ENCODE results near the gene ZBTB12.
"Not testable (repeated sequence)": the region's sequence is repeated elsewhere in the genome, so short reads cannot be mapped to it uniquely, and the experiment has no call there.

ZBTB12 gene, protein sequence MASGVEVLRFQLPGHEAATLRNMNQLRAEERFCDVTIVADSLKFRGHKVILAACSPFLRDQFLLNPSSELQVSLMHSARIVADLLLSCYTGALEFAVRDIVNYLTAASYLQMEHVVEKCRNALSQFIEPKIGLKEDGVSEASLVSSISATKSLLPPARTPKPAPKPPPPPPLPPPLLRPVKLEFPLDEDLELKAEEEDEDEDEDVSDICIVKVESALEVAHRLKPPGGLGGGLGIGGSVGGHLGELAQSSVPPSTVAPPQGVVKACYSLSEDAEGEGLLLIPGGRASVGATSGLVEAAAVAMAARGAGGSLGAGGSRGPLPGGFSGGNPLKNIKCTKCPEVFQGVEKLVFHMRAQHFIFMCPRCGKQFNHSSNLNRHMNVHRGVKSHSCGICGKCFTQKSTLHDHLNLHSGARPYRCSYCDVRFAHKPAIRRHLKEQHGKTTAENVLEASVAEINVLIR

DNA sequence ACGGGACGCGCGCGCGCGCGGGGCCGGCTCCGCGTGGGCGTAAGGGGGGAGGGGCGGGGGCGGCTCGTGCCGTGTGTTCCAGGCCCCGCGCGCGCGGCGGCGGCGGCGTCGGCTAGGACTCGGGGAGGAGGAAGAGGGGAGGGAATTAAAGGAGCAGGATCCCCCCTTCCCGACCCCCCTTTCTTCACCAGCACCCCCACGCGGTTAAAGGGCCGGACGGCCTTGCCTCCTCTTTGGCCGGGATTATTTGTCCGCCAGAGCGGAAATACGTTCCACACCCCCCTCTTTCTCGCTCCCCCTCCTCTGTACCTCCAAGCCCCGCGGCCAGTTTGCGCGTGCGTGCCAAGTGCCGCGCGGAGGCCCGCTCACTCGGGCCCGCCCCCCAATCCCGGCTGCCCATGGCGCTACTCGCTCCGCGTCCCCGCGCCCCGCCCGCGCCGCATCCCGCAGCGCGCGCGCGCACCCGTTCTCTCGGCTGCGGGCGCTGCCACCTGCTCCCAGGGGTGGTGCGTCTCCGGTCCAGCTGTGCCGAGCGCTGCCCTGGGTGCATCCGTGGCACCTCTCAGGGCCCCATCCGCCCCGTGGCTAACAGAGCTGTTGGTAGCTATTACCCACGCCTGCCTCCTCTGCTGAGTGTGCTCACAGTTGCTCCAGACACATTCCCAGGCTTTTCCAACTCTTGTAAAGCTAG, at the start of gene ZBTB12:
ZBTB12 (minus strand) TSS at position 134 of the 691 bp plus-strand sequence. CDS start 781 bp downstream, outside the sequence.
- peak; percentile 49 to 82 (median 70) for DNase-seq

DNA sequence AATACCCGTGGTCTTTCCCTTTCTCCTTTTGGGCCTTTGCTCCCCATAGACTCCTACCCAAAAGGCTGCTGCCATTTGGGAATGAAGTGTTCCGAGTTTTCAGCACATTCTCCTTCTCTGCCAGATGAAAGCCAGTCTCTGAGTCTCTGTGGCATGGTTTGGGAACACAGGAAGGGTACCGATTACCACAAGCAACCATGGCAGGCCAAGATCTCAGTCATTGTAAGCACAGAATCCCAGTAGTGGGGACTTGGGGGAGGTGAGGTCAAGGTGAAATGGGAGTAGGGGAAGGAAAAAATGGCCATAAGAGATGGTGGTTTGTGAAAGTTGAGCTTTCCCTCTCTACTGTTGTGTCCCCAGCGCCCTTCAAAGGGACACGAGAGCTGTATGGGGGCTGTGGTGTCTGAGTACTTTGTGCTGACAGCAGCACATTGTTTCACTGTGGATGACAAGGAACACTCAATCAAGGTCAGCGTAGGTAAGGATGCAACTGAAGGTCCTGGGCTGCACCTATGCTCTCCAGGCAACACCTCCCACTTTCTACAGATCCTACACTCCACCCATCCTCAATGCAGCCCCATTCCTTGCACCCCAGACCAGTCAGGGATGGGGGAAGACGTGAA, 48.2 kb upstream of the ZBTB12 start:
- no peak for DNase-seq

DNA sequence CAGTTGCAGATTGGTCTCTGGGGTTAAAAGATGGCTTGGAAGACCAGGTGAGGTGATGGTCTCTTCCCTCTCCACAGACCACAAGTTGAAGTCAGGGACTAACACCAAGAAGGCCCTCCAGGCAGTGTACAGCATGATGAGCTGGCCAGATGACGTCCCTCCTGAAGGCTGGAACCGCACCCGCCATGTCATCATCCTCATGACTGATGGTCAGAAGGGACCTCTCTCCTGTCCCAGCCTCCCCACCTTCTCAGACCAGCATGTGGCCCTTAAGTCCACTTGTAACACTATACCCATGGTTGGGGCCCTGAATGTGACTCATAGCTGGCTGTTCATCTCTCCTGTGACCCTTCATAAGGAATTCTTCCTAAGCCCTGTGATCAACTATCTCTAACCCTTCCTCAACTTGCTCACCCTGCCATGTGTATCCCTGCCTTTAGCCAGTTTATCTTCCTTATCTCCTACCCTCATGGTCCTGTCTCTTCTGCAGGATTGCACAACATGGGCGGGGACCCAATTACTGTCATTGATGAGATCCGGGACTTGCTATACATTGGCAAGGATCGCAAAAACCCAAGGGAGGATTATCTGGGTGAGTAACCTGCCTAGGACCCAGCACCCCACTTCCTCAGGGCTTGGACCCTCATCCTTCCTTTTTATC, 47.0 kb upstream of the ZBTB12 start:
- DNase-seq = no peak

DNA sequence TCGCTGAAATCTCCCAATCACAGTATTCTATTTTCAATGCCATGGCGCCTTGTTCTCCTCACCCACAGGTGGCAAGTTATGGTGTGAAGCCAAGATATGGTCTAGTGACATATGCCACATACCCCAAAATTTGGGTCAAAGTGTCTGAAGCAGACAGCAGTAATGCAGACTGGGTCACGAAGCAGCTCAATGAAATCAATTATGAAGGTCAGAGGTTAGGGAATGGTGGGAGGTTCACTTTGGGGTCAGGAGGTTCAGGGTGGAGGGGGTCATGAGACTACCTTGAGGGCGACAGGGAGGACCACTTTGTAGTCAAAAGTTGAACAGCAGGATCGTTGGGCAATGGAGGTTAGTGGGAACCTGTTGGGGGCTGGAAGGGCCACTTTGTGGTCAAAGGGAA, 46.4 kb upstream of the ZBTB12 start:
- no peak for DNase-seq

DNA sequence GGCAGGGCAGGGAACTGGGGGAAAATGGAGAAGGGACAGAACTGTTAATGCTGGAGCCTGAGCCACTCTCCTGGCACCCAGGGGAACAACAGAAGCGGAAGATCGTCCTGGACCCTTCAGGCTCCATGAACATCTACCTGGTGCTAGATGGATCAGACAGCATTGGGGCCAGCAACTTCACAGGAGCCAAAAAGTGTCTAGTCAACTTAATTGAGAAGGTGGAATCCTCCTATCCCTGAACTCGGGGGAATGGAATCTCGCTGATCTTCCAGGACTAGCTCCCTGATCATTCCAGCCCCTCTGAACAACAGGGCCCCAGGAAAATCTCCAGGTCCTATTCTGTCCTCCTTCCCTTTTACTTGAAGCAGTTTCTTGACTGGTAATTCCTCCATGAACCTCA, 46.0 kb upstream of the ZBTB12 start:
- DNase-seq = no peak

DNA sequence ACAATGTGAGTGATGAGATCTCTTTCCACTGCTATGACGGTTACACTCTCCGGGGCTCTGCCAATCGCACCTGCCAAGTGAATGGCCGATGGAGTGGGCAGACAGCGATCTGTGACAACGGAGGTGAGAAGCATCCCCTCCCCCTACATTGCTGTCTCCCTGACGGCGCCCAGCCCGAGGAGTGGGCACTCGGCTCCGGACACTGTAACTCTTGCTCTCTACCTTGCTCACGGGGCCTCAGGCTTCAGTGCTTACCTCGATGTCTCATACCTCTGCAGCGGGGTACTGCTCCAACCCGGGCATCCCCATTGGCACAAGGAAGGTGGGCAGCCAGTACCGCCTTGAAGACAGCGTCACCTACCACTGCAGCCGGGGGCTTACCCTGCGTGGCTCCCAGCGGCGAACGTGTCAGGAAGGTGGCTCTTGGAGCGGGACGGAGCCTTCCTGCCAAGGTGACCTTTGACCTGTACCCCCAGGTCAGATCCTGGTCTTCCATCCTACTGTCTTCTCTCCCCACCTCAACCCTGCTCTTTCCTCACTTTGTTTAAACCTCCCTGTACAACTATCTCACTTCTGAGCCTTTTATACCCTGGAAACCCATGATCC, 45.3 kb upstream of the ZBTB12 start:
- DNase-seq = no peak

DNA sequence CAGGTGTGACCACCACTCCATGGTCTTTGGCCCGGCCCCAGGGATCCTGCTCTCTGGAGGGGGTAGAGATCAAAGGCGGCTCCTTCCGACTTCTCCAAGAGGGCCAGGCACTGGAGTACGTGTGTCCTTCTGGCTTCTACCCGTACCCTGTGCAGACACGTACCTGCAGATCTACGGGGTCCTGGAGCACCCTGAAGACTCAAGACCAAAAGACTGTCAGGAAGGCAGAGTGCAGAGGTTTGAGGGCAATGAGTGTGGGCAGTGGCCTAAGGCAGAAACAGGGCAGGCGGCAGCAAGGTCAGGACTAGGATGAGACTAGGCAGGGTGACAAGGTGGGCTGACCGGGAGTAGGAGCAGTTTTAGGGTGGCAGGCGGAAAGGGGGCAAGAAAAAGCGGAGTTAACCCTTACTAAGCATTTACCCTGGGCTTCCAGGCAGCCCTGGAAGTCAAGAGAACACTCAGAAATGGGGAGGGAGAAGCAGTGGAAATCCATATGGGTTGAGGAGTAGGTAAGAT, 44.5 kb upstream of the ZBTB12 start:
- no peak for DNase-seq

DNA sequence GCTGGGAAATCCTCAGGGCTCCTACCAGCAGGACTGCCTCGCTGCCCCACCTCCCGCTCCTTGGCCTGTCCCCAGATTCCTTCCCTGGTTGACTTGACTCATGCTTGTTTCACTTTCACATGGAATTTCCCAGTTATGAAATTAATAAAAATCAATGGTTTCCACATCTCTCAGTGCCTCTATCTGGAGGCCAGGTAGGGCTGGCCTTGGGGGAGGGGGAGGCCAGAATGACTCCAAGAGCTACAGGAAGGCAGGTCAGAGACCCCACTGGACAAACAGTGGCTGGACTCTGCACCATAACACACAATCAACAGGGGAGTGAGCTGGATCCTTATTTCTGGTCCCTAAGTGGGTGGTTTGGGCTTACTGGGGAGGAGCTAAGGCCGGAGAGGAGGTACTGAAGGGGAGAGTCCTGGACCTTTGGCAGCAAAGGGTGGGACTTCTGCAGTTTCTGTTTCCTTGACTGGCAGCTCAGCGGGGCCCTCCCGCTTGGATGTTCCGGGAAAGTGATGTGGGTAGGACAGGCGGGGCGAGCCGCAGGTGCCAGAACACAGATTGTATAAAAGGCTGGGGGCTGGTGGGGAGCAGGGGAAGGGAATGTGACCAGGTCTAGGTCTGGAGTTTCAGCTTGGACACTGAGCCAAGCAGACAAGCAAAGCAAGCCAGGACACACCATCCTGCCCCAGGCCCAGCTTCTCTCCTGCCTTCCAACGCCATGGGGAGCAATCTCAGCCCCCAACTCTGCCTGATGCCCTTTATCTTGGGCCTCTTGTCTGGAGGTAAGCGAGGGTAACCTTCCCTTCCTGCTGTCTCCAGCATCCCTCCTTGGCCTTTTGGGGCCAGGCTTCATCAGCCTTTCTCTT, 43.9 kb upstream of the ZBTB12 start, which contains the start of gene CFB:
CFB (plus strand) TSS at position 589 of the 863 bp plus-strand sequence; CDS start at position 716, 127 bp downstream.
- DNase-seq = no peak

DNA sequence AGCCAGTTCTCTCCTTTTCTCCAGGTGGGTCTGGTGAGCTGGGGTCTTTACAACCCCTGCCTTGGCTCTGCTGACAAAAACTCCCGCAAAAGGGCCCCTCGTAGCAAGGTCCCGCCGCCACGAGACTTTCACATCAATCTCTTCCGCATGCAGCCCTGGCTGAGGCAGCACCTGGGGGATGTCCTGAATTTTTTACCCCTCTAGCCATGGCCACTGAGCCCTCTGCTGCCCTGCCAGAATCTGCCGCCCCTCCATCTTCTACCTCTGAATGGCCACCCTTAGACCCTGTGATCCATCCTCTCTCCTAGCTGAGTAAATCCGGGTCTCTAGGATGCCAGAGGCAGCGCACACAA, 43.2 kb upstream of the ZBTB12 start:
- DNase-seq = no peak

DNA sequence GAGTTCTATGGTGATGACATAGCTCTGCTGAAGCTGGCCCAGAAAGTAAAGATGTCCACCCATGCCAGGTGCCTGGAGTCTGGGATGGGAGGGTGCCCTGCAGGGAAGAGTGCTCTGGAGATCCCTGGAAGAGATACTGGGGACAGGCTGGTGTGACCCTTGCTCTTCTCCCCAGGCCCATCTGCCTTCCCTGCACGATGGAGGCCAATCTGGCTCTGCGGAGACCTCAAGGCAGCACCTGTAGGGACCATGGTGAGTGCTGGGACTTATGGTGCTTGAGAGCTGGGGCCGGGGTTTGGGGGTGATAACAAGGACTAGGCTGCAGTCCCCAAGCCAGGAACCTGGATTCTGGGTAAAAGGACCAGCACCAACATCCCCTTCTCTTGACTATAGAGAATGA, 41.9 kb upstream of the ZBTB12 start:
- DNase-seq = no peak

DNA sequence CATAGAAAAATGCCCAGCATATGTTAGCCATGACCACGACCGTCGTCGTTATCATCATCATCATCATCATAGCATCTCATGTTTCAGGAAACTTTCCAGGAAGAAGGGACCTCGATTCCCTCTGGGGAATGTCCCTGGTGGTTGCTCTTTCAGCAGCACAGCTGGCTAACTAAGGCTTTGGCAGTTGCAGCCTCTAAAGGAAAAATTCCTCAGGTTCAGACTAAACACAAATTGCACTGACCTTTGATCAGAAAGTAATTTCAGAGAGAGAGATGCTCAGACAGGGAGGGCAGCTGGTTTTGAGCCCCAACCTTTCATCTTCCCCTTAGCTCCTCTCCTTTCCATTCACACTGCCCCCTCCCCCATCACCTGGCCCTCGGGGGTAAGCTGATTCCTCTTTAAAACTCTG, 38.4 kb upstream of the ZBTB12 start:
- DNase-seq = no peak

DNA sequence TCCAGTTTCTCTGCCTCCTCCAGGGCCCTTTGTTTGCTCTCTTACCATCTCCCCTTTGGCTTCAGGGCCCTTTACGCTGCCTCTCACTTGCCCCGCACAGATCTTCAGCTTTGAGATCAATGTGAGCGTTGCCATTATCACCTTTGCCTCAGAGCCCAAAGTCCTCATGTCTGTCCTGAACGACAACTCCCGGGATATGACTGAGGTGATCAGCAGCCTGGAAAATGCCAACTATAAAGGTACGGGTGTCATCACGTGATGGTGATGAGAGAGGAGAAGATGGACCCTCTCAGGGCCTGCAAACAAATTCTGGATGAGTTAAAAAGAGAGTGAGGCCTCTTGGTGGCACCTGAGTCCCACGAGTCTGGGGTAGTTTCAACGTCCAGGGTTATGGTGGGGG, 33.9 kb upstream of the ZBTB12 start:
- DNase-seq = no peak

DNA sequence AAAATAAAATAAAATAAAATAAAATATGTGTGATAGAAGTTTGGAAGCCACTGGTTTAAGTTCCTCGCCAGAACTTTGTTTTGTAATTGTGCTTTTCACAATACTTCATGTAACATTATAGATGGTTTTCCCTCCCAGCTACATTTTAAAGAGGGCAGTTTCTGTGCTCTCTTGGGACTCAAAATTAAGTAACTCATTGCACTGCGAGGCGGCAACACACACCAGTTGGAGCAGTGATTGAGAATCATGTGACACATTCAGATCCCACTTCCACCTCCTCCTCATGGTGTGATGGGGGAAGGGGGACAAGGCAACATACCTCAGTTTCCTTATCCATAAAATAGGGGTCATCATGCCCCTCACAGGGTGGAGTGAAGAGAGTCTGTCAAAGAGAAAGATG, 33.1 kb upstream of the ZBTB12 start:
- DNase-seq = no peak

DNA sequence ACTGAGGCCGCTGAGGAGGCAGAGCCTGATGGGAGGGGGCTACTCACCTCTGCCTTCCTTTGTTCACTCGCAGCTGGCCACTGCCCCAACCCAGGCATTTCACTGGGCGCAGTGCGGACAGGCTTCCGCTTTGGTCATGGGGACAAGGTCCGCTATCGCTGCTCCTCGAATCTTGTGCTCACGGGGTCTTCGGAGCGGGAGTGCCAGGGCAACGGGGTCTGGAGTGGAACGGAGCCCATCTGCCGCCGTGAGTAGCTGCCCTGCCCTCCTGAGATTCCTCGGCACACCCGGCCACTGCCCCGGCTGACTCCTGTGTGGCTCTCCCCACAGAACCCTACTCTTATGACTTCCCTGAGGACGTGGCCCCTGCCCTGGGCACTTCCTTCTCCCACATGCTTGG, 31.7 kb upstream of the ZBTB12 start:
- DNase-seq = no peak

DNA sequence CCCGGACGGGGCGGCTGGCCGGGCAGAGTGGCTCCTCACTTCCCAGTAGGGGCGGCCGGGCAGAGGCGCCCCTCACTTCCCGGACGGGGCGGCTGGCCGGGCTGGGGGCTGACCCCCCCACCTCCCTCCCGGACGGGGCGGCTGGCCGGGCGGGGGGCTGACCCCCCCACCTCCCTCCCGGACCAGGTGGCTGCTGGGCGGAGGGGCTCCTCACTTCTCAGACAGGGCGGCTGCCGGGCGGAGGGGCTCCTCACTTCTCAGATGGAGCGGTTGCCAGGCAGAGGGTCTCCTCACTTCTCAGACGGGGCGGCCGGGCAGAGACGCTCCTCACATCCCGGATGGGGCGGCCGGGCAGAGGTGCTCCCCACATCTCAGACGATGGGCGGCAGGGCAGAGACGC, 30.3 kb upstream of the ZBTB12 start:
- not testable (repeated sequence) for DNase-seq

DNA sequence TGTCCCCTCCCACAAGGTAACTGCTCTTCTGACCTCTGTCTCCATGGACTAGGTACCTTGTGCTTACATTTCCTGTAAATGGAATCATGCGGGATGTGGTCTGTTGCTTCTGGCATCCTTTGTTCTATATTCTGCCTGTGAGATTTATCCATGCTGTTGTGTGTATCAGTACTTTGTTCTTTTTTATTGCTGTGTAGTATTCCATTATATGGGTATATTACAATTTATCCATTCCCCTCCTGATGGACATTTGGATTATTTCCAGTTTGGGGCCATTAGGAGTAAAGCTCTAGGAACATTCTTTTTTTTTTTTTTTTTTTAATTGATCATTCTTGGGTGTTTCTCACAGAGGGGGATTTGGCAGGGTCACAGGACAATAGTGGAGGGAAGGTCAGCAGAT, 29.1 kb upstream of the ZBTB12 start:
- DNase-seq = no peak

DNA sequence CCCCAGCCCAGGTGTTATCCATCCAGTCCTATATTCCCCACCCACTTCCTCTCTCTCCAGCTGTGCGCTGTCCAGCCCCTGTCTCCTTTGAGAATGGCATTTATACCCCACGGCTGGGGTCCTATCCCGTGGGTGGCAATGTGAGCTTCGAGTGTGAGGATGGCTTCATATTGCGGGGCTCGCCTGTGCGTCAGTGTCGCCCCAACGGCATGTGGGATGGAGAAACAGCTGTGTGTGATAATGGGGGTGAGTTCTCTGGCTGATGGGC, 26.7 kb upstream of the ZBTB12 start:
- DNase-seq = no peak

DNA sequence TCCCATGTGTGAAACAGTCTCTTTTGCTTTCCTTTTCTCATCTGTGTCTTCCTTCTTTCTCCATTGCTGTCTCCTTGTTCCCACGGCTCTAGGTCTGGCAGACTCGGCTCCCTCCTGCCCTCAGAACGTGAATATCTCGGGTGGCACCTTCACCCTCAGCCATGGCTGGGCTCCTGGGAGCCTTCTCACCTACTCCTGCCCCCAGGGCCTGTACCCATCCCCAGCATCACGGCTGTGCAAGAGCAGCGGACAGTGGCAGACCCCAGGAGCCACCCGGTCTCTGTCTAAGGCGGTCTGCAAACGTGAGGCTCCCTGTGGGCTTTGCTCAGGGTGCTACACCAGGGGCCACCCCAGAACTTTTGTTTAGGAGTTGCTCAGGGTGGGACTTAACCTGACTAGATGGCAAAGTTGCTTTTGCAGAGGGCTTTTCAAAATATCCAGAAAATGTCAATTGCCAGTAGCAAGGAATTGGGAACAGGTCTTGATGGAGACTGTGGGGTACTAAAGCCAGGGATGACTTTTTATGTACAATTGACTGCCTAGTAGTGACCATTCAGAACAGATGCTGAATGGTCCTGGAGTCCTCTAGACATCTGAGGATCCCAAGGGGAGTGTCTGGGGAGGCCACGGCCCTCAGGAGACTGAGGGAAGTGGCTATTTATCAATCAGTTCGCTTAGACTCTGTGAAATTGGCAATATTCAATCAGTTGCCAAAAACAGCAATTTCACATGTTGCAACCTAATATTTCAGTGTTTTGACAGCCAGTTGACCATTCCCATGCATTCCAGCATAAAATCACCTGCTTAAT, 26.2 kb upstream of the ZBTB12 start:
- DNase-seq = no peak

DNA sequence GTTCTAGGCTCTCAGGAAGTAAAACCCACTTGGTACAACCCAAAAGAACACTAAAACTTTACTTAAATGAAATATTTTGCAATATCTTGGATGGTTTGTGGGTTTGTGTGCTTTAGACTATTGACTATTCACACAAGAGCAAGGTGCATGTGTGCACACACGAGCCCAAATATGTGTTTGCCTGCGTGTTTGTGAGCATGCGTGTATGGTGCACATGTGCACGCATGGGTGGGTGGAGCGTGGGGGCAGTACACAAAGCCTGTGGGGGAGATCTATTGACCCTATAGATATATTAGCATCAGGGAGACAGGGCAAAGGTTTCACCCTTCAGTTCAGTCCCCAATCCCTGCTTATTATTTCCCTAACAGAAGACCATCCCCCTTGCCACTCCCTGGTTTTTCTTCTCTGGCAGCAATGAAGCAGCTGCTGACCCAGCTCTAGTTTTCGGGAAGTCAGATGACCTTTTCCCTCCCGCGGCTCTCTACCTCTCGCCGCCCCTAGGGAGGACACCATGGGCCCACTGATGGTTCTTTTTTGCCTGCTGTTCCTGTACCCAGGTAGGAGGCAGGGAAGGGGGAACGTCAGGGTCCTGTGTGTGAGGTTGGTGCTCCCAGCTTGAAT, 25.5 kb upstream of the ZBTB12 start, which contains the start of gene C2:
C2 (plus strand) TSS at position 476 of the 621 bp plus-strand sequence; CDS start at position 512, 36 bp downstream.
- DNase-seq = no peak

DNA sequence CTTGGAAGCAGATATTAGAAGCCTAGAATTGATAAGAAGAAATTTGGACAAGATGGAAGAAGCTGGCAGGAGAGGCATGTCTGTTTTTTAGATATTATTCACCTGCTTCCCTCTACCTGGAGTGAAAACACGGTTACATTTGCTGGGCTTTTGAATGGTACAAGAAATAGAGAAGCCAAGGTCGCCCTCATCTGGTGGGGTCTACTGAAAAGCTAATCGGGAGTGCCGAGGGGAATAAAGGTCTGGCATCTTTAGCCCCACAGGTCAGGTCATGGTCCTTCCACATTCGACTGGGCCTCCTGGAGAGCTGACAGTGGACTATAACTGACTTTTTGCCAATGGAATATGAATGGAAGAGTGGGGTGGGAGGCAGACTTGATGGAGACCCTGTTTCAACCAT, 21.1 kb upstream of the ZBTB12 start:
- DNase-seq = no peak

Measured in activated naive CD4-positive, alpha-beta T cell (primary cell).